Measurements from ENCODE around the gene IQGAP2. TPM values are rescaled to one million over a fixed set of nuclear protein-coding genes. Genes with fewer than 3 reads are reported as not detected.

The IQGAP2 gene
- total RNA-seq, 2 experiments from 2014 or later = 37.7 to 39.1 TPM

DNA sequence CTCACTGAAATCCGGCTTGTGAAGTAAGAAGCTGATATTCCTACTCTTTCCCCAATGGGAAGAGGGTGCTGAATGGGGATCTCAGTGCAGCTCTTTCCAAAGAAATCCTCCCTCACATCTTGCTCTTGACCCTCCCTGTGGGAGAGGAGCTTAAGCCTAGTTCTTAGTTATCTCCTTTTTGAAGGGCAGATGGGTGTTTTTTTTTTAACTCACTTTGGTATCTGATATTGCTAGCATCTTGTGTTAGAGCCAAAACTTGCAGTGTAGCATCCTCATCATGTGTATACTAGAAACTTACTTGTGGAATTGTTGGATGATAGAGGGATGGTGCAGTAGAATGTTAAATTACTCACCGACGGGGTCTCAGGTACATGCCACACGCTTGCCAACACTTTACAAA lies 129.9 kb downstream of the IQGAP2 start:
- H3K4me3 Mint-ChIP-seq = no peak overlapping the region
- H3K4me1 Mint-ChIP-seq (ENCODE audit: low read depth) = peaks cover 44% of the 10 kb centered on the region
- no peak overlapping the region for H3K27ac Mint-ChIP-seq
- no peak for TF ChIP-seq CTCF (IDR thresholded peaks at IDR 0.05)
- H3K9me3 Mint-ChIP-seq = peaks cover 2% of the 10 kb centered on the region
- H3K27me3 Mint-ChIP-seq = no peaks in the 10 kb centered on the region
- intact Hi-C loops (cut with micrococcal nuclease) = no loop called here
- H3K36me3 Mint-ChIP-seq (ENCODE audit: low read depth) = peaks cover 4% of the 10 kb centered on the region
- ATAC-seq = no peak
- POLR2A ChIA-PET = interaction anchor here (0.8 to 1.5 kb wide), 2 partner anchors 10 to 128 kb away, joined by 3 to 4 read pairs; no protein-coding TSS in a partner anchor
- CTCF ChIA-PET = no interaction called here
- DNase-seq = no peak

GRCh38 chr5:76535577-76535976 lies 132.5 kb downstream of the IQGAP2 start:
- Mint-ChIP-seq H3K4me1 (ENCODE audit: low read depth) (peaks cover 43% of the 10 kb centered on the region), H3K4me3 (no peak overlapping the region), H3K27ac (no peak overlapping the region), H3K27me3 (no peaks in the 10 kb centered on the region), H3K36me3 (ENCODE audit: low read depth) (peaks cover 4% of the 10 kb centered on the region), H3K9me3 (peaks cover 2% of the 10 kb centered on the region)
- no peak for TF ChIP-seq CTCF (IDR thresholded peaks at IDR 0.05)
- ChIA-PET POLR2A (no interaction called here), CTCF (interaction anchor here (0.8 kb wide), 1 partner anchor 103 kb away, joined by 3 read pairs; no protein-coding TSS in a partner anchor)
- intact Hi-C loops (cut with micrococcal nuclease) = no loop called here
- DNase-seq = no peak
- ATAC-seq = no peak

DNA sequence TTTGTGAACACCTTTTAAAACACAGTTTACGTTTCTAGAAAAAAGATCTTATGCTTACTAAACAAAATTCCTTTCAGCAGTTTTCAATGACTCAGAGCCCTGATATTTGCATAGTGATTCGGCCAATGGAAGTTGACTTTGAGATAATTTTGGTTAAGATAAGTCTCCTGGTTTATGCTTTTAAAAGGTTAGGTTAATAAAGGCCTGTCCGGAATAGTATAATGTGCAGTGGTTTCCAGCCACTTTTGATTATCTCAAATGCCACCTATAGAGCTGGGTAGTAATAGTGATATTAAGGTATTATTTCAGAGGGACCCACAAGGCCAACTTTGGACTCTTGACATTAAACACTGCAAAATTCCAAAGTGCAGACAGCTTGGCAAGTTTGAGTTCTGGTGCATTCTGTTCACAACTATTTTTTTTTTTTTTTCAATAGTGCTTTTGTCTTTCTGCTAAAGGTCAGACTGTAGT lies 134.0 kb downstream of the IQGAP2 start:
- POLR2A ChIA-PET = interaction anchor here (0.6 kb wide), 1 partner anchor 53 kb away, joined by 4 read pairs; no protein-coding TSS in a partner anchor
- H3K4me1 Mint-ChIP-seq (ENCODE audit: low read depth) = peaks cover 51% of the 10 kb centered on the region
- no peaks in the 10 kb centered on the region for H3K27me3 Mint-ChIP-seq
- DNase-seq (no peak), ATAC-seq (no peak)
- intact Hi-C loops (cut with micrococcal nuclease) = no loop called here
- no peak overlapping the region for H3K27ac Mint-ChIP-seq
- TF ChIP-seq CTCF (IDR thresholded peaks at IDR 0.05) = no peak
- peaks cover 2% of the 10 kb centered on the region for H3K9me3 Mint-ChIP-seq
- peaks cover 4% of the 10 kb centered on the region for H3K36me3 Mint-ChIP-seq (ENCODE audit: low read depth)
- H3K4me3 Mint-ChIP-seq = no peak overlapping the region
- CTCF ChIA-PET = interaction anchor here (0.6 kb wide), 1 partner anchor 561 kb away, joined by 3 read pairs; no protein-coding TSS in a partner anchor

- POLR2A ChIA-PET = interaction anchor here (0.6 to 4.0 kb wide), 6 partner anchors 13 to 139 kb away, joined by 3 to 53 read pairs (median 4); partner anchors contain the start of gene IQGAP2
- CTCF ChIA-PET = interaction anchor here (0.7 to 3.7 kb wide), 9 partner anchors 11 to 232 kb away, joined by 3 to 62 read pairs (median 3); partner anchors contain the start of gene IQGAP2
- peaks cover 2% of the 10 kb centered on the region for H3K9me3 Mint-ChIP-seq
- DNase-seq (no peak), ATAC-seq (no peak)
- H3K4me1 Mint-ChIP-seq (ENCODE audit: low read depth) = peaks cover 71% of the 10 kb centered on the region
- H3K27me3 Mint-ChIP-seq = no peaks in the 10 kb centered on the region
- intact Hi-C loops (cut with micrococcal nuclease) = loop anchor here (2.0 to 10.0 kb wide), 3 partner anchors 69 to 1027 kb away; partner anchors contain the start of genes CERT1 and POLK
- no peak for TF ChIP-seq CTCF (IDR thresholded peaks at IDR 0.05)
- peaks cover 4% of the 10 kb centered on the region for H3K36me3 Mint-ChIP-seq (ENCODE audit: low read depth)
- H3K4me3 Mint-ChIP-seq = no peak overlapping the region
- peak overlapping the region; percentile 92 for H3K27ac Mint-ChIP-seq
Observed at GRCh38 chr5:76542241-76542640, 139.2 kb downstream of the IQGAP2 start.
